Measurements from ENCODE around the gene PALLD.

GRCh38 chr4:168667921-168668320, 171.1 kb downstream of the PALLD start:
- TF ChIP-seq EZH2phosphoT487 (IDR thresholded peaks at IDR 0.05; ENCODE audit: insufficient read depth, low read depth), result no peak
- TF ChIP-seq EZH2 (IDR thresholded peaks at IDR 0.05; ENCODE audit: insufficient read depth, poor library complexity, severe bottlenecking), result no peak

All from GM23248 (cell line).